22Rv1 (cell line): ENCODE measurements around the gene SCGB1C2.

Experiments used
- H3K27ac ChIP-seq: fragments of 450-650 bp; 2 replicates; pipeline ENCODE4 v1.5.1; 2017
- CTCF ChIP-seq: fragments of 450-650 bp; IDR thresholded peaks from 2 replicates; pipeline ENCODE4 v1.5.1; 2017; ENCODE audit warnings: mild to moderate bottlenecking
- ZFX ChIP-seq: fragments of 450-650 bp; IDR thresholded peaks from 2 replicates; pipeline ENCODE4 v1.6.1; 2017; ENCODE audit warnings: antibody characterized with exemption, borderline replicate concordance

SCGB1C2 gene

GRCh38 chr17:187130-187529 is 49.8 kb downstream of the SCGB1C2 start:
- TF ChIP-seq ZFX (no peak), CTCF (no peak)

More at GRCh38 chr17:187130-187529, 49.8 kb downstream of the SCGB1C2 start:
- no peak overlapping the region for H3K27ac ChIP-seq
